ENCODE results near the gene PITPNC1. TPM values are rescaled to one million over a fixed set of nuclear protein-coding genes. Genes with fewer than 3 reads are reported as not detected.

PITPNC1 gene
- total and polyA plus RNA-seq, 11 donors, result 7.0 to 20.8 (median 11.3) TPM

DNA sequence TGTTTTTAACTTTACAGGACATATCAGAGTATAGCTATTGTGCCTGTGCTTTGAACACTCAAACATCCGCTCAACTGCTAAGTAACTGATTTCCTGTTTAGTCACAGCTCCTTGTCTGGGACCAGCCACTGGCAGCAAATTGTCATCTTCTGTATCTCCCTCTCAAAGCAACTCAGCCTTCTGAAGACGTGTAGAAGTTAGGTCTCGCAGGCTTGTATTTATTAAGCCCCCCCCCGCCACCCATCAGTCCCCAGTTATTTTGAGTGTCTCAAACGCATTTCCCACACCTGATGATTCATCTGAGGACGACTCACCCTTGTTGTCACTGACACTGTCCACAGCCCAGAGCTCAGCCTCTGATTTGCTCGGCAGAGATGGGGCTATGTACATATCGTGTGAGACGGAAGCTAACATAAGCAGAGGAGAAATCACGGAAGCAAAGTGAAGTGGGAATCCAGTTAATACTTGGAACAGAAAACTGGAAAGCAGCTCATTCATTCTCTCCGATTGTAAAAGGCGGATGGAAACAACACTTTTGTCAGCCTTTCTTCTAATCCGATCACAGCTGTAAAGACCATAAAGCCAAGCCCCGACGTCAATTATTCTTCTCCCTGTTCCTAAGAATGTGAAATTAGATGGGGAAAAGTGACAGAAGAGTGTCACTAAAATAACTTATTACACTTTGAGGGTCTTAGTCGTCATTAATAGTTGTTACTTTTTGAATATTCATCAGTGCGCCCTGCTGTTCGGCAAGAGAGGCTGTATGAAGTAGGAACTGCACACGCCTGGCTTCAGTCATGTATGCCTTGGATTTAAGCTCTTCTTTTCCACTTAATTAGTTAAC, 64.2 kb downstream of the PITPNC1 start:
- Histone ChIP-seq H3K27ac (peak overlapping the region in 11 of 12 donors; percentile 21 to 85 (median 63)), H3K9me3 (no peaks in the 10 kb centered on the region), H3K4me1 (peaks cover 0 to 85% (median 32%) of the 10 kb centered on the region in 12 donors), H3K36me3 (no peaks in the 10 kb centered on the region), H3K4me3 (peak overlapping the region in 4 of 12 donors; percentile 3 to 37 (median 18)), H3K27me3 (no peaks in the 10 kb centered on the region)
- intact Hi-C loops (cut with DNase I), result no loop called here
- no peak for DNase-seq
- TF ChIP-seq, protein P1, sequence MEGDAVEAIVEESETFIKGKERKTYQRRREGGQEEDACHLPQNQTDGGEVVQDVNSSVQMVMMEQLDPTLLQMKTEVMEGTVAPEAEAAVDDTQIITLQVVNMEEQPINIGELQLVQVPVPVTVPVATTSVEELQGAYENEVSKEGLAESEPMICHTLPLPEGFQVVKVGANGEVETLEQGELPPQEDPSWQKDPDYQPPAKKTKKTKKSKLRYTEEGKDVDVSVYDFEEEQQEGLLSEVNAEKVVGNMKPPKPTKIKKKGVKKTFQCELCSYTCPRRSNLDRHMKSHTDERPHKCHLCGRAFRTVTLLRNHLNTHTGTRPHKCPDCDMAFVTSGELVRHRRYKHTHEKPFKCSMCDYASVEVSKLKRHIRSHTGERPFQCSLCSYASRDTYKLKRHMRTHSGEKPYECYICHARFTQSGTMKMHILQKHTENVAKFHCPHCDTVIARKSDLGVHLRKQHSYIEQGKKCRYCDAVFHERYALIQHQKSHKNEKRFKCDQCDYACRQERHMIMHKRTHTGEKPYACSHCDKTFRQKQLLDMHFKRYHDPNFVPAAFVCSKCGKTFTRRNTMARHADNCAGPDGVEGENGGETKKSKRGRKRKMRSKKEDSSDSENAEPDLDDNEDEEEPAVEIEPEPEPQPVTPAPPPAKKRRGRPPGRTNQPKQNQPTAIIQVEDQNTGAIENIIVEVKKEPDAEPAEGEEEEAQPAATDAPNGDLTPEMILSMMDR (IDR thresholded peaks at IDR 0.05), result no peak
- no peak for TF ChIP-seq POLR2A (IDR thresholded peaks at IDR 0.05)
- ATAC-seq, result peak in 3 of 4 donors; percentile 55 to 64 (median 63)
- WGBS, 4 donors, result 47 to 58% (median 49%) methylated on average over 19 of the region's 19 CpGs

DNA sequence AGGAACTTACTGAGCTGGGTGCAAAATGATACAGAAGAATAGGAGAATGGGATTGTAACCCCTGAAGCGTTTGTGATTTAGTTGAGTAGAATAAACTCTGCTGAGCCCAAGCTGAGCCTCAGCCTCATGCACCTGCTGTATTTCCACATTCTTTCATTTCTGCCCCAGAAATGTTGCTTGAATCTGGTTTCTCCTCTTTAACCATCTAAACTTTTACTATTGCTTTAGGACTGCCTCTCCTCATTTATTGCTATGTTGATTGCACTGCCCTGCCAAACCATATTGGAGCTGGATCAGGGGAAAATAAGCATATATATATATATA, 64.8 kb downstream of the PITPNC1 start:
- Histone ChIP-seq H3K27me3 (no peaks in the 10 kb centered on the region), H3K4me3 (peak overlapping the region in 2 of 12 donors; percentile 27 to 37), H3K4me1 (peaks cover 0 to 80% (median 31%) of the 10 kb centered on the region in 12 donors), H3K27ac (peak overlapping the region in 10 of 12 donors; percentile 21 to 85 (median 64)), H3K9me3 (no peaks in the 10 kb centered on the region), H3K36me3 (no peaks in the 10 kb centered on the region)
- WGBS, 4 donors, result 64 to 78% (median 73%) methylated on average over 1 of the region's 1 CpG
- no peak for TF ChIP-seq POLR2A (IDR thresholded peaks at IDR 0.05)
- TF ChIP-seq, protein P1 (IDR thresholded peaks at IDR 0.05), result no peak
- no peak for DNase-seq
- ATAC-seq, result no peak
- intact Hi-C loops (cut with DNase I), result no loop called here

DNA sequence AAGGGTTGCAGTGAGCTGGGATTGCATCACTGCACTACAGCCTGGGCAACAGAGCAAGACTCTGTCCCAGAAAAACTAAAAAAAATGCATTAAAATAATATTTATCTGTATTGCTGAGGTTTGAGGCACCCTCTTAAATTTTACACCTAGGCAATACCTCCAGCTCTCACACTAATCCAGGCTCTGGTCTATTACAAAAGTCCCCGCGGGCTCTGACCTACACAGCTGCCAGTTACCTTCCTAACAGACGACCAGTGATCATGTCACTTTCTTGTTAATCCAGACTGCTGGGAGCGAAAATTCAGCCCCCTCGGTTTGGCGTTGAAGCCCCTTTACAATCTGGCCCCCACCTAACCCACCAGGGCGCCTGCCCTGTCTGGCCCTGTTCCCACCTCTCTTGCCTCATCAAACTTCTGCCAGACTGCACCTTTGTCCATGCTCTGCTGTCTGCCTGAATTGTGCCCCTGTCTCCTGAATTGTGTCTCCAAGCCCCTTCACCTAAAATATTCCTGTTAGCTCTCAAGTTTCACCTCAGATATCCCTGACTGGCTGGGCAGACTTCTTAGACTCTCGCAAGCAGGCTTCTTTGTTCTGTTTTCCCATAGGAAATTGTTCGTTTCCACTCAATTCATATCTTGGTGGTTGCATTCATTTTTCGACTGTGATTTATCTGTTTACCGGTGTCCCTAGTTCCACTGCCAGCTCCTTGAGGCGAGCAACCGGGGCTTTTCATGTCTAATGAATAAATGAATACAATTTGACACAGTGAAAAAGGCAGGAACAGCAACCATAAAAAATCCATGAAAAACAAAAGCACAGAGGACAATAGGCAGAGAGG, 65.9 kb downstream of the PITPNC1 start:
- 45 to 61% (median 58%) methylated on average over 13 of the region's 13 CpGs for WGBS, 4 donors
- intact Hi-C loops (cut with DNase I), result no loop called here
- DNase-seq, result no peak
- ATAC-seq, result no peak
- Histone ChIP-seq H3K27ac (peak overlapping the region in 11 of 12 donors; percentile 10 to 85 (median 59)), H3K4me1 (peaks cover 0 to 69% (median 28%) of the 10 kb centered on the region in 12 donors), H3K36me3 (no peaks in the 10 kb centered on the region), H3K27me3 (no peaks in the 10 kb centered on the region), H3K9me3 (no peaks in the 10 kb centered on the region), H3K4me3 (peak overlapping the region in 1 of 12 donors; percentile 2)
- TF ChIP-seq, protein P1 (IDR thresholded peaks at IDR 0.05), result no peak
- TF ChIP-seq POLR2A (IDR thresholded peaks at IDR 0.05), result no peak
